Sciatic nerve (tissue), 2 donors: ENCODE measurements around the gene PPP2R3C. TPM values are rescaled to one million over a fixed set of nuclear protein-coding genes. Genes with fewer than 3 reads are reported as not detected.
"Not testable (repeated sequence)": the region's sequence is repeated elsewhere in the genome, so short reads cannot be mapped to it uniquely, and the experiment has no call there.

ENCODE experiments used
- ATAC-seq: fragments of 200-7000 bp; cut with Tn5 transposase; one replicate; pipeline ENCODE4 v1.9.1; 2020; ENCODE audit warnings: mild to moderate bottlenecking, moderate library complexity
- DNase-seq: peaks from one replicate; pipeline ENCODE4 v3.0.0-alpha.2; 2020; ENCODE audit warnings: low spot score
- intact Hi-C: fragments of 100-400 bp; cut with DNase I; formaldehyde crosslinking; loops from one replicate; pipeline ENCODE4 v1.14.2; 2022
- total RNA-seq: library from RNA; stranded (reverse); fragmentation: NEBNext Ultra II Directional; extraction: Animal tissue kit (Norgen Biotek cat#: 25700); gene quantifications from one replicate; pipeline ENCODE4 v1.2.1, GENCODE V29; 2021
- donor health status: DM: no; HTN: no; CAD: no.
- donor health status: DM: no; HTN: no; CAD: no.

Gene PPP2R3C
- total RNA-seq, 1 donor from 2014 or later = 33.8 TPM

DNA sequence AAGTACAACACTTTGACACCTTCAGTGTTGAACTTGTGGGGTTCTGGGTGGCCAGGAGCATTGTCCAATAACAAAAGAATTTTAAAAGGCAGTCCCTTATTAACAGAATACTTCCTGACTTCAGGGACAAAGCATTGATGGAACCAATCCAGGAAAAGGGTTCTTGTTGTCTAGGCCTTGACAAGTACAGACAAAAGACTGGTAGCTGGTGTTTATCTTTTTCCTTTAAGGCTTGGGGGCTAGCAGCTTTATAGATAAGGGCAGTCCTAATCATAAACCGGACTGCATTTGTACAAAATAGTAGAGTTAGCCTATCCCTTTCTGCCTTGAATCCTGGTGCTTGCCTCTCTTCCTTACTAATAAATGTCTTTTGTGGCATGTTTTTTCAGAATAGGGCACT lies 48.3 kb downstream of the PPP2R3C start:
- intact Hi-C loops = no loop called here
- DNase-seq (no peak), ATAC-seq (no peak)

DNA sequence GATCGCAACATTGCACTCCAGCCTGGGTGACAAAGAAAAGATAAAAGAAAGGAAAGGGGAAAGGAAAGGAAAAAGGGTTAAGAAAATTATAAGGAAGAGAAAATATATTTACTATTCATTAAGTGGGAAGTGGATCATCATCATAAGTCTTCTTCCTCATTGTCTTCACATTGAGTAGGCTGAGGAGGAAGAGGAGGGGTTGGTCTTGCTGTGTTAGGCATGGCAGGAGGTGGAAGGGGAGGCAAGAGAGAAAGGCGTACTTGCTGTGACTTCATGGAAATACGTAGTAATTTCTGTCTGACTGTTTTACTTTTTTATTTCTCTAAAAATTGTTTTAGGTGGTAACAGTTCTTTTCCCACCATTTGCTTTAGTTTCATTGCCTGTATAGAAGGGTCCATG lies 49.6 kb downstream of the PPP2R3C start:
- intact Hi-C loops = no loop called here
- no peak for DNase-seq
- ATAC-seq = no peak

DNA sequence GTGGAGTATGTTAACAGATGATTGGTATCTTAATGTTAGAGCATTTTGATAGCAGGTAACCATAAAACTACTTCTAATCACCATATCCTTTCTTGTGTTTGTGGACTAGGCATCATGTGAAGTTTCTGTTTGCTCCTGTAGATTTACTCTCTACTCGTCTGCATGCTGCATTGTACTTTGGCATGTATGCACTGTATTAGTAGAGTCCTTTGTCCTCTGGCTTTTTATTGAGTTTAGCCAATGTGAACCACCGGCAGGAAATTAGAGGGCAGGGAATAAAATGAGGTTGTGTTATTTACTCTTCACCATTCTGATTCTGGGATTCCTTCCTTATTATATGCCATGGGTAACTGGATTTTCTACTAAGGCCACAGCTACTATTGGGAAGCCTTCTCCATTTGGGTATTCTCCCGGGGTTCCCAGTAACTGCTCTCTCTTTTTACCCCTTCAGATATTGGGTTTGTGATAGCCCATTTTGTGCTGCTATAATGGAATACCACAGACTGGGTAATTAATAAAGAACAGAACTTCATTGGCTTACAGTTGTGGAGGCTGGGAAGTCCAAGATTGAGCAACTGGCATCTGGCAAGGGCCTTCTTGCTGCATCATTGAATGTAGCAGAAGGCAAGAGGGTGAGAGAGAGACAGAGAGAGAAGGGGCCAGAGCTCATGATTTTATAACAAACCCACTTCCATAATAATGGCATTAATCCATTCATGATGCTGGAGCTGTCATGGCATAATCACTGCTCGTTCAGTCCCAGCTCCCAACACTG lies 53.4 kb downstream of the PPP2R3C start:
- ATAC-seq (no peak), DNase-seq (no peak)
- intact Hi-C loops = no loop called here

DNA sequence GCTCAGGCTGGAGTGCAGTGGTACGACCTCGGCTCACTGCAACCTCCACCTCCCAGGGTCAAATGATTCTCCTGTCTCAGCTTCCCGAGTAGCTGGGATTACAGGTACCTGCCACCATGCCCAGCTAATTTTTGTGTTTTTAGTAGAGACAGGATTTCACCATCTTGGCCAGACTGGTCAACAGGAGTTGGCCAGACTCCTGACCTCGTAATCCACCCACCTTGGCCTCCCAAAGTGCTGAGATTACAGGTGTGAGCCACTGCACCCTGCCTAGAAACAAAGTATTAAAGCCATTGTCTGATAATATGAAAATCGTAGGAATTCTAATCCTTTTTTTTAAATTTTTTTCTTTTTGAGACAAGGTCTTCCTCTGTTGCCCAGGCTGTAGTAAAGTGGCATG lies 56.1 kb downstream of the PPP2R3C start:
- ATAC-seq, DNase-seq, intact Hi-C loops: not testable (repeated sequence)

DNA sequence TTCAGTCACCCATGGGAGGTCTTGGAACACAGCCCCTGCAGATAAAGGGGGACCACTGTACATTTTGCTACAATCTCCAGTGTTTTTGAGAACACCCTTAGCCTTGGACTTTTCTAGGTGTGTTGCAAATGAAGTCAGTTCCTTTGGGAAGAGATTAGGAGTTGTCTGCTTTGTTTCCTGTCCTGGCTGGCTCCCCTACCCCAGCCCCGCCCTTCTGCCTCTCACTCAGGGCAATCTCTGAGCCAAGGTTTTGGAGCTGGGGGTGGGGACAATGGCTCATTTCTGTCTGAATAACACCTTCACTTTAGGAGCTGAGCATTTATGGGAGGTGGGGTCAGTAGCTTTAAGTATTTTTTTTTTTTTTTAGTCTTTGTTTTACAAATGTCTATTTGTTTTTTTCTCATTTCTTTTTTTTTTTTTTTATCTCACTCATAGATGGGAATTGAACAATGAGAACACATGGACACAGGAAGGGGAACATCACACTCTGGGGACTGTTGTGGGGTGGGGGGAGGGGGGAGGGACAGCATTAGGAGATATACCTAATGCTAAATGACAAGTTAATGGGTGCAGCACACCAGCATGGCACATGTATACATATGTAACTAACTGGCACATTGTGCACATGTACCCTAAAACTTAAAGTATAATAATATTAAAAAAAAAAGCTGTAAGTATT lies 60.5 kb downstream of the PPP2R3C start:
- ATAC-seq, intact Hi-C loops, DNase-seq: not testable (repeated sequence)

DNA sequence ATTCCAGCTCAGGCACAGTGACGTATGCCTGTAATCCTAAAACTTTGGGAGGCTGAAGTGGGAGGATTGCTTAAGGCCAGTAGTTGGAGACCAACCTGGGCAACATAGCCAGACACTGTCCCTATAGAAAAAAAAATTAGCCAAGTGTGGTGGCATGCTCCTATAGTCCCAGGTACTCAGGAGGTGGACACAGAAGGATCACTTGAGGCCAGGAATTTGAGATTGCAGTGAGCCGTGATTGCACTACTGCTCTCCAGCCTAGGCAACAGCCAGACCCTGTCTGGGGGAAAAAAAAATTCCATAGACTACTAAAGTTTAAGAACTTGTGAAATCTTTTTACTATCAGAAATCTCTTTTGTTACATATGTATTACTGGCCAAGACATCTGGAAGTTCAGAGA lies 69.2 kb downstream of the PPP2R3C start:
- ATAC-seq = no peak
- intact Hi-C loops = loop anchor here (10.0 kb wide), 1 partner anchor 62 kb away; no protein-coding TSS in a partner anchor
- DNase-seq = no peak

DNA sequence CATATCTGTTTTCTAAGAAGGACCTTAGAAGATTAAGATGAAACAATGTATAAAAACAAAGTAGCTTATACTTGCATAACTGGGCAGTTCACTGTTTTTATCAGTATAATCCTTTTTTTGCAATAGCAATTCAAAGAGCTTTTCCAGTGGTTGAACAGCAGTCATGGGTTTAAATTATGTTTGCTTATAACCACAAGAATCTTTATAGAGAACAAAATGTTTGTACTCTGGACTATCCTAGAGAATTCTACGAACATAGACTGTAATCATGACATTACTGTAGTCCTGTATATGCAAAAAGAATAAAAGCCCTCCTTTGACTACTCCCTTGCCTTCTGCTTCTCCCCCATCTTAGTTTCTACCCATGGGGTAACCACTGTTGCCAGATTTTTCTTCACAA lies 70.0 kb downstream of the PPP2R3C start:
- intact Hi-C loops = loop anchor here (10.0 kb wide), 1 partner anchor 63 kb away; no protein-coding TSS in a partner anchor

DNA sequence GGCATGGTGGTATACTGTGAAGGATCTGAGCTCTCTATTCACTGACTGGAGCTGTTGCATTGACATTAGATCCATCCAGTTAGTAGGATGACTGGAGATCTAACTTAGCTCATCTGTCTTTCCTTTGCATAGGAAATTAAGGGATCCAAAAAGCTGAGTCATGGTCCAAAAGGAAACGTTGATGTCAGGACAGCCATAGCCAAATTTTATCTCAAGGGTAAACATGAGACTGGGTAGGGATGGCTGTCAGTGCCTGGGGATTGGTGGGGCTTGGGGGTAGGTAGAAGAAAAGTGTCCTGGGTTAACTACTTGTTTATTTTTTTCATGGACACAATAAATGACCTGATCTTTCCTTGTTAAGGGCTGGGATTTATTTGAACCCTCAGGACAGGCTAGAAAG lies 71.1 kb downstream of the PPP2R3C start:
- intact Hi-C loops = loop anchor here (10.0 kb wide), 1 partner anchor 64 kb away; no protein-coding TSS in a partner anchor
- DNase-seq (no peak), ATAC-seq (no peak)

More for the DNA sequence above, 70.0 kb downstream of the PPP2R3C start:
- DNase-seq (no peak), ATAC-seq (no peak)

DNA sequence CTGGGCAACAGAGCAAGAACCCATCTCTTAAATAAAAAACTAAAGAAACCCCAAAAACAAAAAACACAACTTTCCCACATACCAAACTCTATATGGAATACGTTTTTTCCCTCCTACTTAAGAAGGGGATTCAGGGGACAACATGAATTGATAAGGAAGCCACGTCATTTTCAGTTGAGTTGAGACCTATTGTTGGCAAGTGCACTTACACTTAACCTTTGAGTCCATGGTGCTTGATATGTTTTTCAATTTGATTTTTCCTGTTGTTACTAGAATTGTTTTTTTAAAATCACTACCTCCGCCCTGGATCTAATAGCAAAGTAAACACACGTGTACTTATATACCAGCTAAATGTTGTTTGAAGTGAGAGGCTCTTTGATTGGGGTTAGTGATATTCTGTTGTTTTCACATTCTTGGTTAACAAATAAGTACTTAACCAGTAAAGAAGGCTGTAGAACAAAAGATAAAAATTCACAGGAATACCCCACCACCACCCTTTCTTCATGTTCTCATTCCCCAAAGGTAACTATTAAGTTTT lies 73.7 kb downstream of the PPP2R3C start:
- DNase-seq (no peak), ATAC-seq (no peak)
- intact Hi-C loops = no loop called here

DNA sequence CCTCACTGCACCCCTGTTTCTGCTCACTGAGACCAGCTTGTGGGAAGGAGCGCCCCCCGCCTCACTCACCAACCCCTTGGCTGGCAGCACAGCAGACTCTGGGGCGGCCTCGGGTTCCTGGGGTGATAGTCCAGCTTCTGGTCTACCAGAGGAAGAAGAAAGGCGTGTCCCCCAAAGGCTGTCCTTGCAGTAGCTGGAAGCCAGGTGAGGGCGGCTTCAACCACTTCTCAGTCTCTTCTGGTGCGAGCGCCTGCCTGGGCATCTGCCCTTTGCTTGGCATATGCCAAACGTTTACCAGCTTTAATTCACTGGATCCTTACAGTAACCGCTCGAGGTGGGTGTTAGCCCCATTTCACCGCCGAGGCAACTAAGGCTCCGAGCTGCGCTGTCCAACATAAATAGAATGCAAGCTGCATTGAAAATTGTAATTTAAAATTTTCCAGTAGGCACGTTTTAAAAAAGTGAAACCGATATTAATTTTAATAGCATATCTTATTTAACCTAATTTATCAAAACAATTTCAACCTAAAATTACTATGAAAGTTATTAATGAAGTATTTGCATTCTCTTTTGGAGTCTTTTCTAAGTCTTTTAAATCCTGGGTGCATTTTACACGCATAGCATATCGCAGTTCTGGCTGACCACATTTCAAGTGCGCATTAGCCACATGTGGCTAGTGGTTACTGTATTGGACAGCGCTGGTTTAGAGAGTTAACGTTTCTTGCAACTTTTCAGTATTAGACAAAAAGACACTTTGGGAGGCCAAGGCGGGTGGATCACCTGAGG lies 74.8 kb downstream of the PPP2R3C start:
- intact Hi-C loops = no loop called here
- no peak for DNase-seq
- no peak for ATAC-seq

DNA sequence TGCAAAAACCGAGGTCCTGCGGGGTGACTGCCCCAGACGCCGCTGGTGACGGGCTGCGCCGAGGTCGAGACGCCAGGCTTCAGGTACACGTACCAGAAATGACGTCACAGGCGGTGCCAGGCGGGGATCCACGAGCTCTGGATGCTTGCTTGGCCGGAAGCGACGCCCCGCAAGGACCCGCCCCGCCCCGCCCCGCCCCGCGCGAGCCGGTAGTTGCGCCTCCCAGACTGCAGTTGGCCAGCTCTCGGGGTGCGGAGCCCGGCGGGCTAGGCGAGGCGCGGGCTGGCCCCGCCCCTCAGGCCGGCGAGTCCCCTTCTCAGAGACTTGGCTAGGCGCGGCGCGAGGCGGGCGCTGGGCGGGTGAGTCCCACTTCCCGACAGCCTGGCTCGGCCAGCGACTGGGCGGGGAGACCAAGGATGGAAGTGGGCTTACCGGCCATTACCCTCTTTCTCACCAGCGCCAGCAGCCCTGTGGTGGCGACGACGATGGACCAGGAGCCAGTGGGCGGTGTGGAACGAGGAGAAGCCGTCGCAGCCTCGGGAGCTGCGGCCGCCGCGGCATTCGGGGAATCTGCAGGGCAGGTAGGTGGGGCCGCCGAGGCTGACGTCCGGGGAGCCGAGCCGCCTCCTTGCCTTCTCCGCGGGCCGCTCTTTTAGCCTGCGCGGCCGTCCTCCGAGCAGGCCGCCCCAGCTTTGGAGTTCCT lies 75.6 kb downstream of the PPP2R3C start, which contains the start of gene FAM177A1:
Gene FAM177A1 (plus strand): TSS at position 225 of the 703 bp plus-strand sequence. CDS start 192 bp downstream, at position 417.
- ATAC-seq (peak; percentile 99), DNase-seq (peak; percentile 98)
- intact Hi-C loops = no loop called here

DNA sequence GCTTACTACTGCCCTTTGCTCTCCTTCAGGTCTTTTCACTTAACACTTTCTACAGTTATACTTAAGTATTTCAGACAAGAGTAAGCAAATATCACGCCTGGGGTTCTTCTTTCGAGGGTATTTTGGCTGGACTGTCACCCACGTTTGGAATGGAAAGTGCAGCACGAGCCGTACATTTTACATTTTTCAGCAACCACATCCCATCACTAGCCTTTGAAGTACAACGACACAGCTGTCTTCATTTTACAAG lies 76.1 kb downstream of the PPP2R3C start:
- DNase-seq = no peak
- ATAC-seq = no peak
- intact Hi-C loops = no loop called here

DNA sequence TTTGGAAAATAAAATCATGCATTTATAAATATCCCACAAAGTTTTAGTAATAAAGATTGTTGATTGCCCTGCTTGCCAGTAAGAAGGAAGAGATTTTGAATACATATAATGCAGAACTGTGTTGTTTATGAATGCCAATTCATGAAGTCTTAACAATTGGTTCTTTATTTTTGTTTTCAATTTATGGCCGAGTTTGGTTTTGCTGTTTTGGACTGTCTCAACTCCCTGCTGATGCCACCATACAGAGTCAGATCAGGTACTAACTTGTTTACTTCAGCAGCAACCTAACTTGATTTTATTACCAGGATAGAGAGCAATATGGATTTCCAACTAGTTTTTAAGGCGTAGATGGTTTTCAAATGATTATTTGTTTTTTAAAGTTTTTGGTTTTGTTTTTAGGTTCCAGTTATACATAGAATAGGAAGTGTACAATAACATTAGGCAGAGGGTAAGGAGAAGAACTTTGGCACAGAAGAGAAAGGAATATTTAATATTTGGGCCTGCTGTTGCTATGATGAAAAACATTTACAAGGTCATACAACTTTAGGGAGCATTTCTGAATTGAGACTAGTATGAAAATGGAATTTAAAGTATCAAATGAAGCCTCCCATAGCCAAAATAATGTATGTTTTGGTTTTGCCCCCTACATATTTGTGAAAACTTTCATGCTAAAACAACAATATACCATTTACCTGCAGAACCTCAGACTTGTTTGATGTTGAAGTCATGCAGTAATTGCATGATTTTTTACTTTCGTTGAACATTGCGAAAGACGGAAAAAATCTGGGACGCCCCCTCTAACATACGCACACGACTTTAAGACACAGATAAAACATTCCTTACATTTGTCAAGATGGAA lies 76.6 kb downstream of the PPP2R3C start:
- DNase-seq (no peak), ATAC-seq (no peak)
- intact Hi-C loops = no loop called here

DNA sequence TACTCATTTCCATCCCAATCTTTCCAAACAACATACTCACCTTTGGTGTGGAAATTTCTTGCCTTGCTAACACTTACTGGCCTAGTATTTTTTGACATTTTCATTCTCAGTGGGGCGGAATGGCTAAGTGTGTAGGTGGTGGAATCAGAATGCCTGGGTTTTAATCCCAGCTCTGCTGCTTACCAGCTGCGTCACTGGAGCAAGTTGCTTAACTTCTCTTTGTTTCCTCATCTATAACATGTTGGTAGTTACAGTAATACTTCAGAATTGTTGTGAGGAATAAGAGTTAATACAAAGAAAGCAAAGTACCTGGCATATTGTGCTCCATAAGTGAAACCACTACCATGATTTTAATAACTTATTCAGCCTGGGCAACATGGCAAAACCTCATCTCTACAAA lies 78.7 kb downstream of the PPP2R3C start:
- intact Hi-C loops = no loop called here
- ATAC-seq (no peak), DNase-seq (no peak)

DNA sequence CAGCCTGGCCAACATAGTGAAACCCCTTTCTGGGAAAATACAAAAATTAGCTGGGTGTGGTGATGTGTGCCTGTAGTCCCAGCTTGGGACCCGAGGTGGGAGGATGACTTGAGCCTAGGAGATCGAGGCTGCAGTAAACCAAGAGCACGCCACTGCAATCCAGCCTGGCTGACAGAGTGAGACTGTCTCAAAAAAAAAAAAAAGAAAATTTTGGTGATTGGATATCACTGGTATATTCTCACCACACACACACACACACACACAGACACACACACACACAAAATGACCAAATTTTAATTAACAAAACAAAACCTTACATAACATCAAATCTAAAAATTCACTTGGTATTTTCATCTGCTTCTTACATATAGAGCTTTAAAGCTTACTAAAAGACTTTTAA lies 79.2 kb downstream of the PPP2R3C start:
- DNase-seq = no peak
- ATAC-seq = no peak
- intact Hi-C loops = no loop called here

DNA sequence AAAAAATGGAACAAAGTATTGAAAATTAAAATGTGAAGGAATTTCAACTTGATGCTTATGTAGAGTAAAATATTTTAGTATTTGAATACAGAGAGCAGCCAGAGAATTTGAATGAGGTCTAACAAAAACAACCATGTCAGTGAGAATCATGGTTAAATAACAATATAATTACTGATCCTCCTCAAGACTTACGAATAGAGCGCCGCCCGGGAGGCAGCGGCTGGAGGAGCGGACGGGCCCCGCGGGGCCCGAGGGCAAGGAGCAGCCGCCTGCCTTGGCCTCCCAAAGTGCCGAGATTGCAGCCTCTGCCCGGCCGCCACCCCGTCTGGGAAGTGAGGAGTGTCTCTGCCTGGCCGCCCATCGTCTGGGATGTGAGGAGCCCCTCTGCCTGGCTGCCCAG lies 83.5 kb downstream of the PPP2R3C start:
- ATAC-seq, DNase-seq, intact Hi-C loops: not testable (repeated sequence)
